Activated CD8-positive, alpha-beta T cell treated with anti-CD3 and anti-CD28 coated beads for 36 hours (primary cell): ENCODE data around the gene LIMS2. TPM values are rescaled to one million over a fixed set of nuclear protein-coding genes. Genes with fewer than 3 reads are reported as not detected.

Experiments
- ATAC-seq: fragments of 200-7000 bp; cut with Tn5 transposase; one replicate; pipeline ENCODE4 v1.10.0; 2021; ENCODE audit warnings: mild to moderate bottlenecking, moderate library complexity
- CTCF ChIA-PET: fragments of 350-600 bp; sonication (Branson Sonifier 250); formaldehyde crosslinking; loops from one replicate; lab custom pipeline; 2021; ENCODE audit warnings: antibody characterized with exemption; lab: Charles Lee
- POLR2A ChIA-PET: fragments of 350-600 bp; sonication (Branson Sonifier 250); formaldehyde crosslinking; loops from one replicate; lab custom pipeline; 2021; ENCODE audit warnings: antibody characterized with exemption; lab: Charles Lee
- DNase-seq: peaks from one replicate; pipeline ENCODE4 v3.0.0-alpha.2; 2020
- H3K27ac Mint-ChIP-seq: one replicate; pipeline ENCODE4 v1.8.0; 2021; ENCODE audit warnings: mild to moderate bottlenecking, mixed read lengths
- H3K27me3 Mint-ChIP-seq: one replicate; pipeline ENCODE4 v1.8.0; 2021; ENCODE audit warnings: mixed read lengths
- H3K36me3 Mint-ChIP-seq: one replicate; pipeline ENCODE4 v1.8.0; 2021; ENCODE audit warnings: low read depth, mixed read lengths
- H3K4me1 Mint-ChIP-seq: one replicate; pipeline ENCODE4 v1.8.0; 2021; ENCODE audit warnings: low read depth, mixed read lengths
- H3K4me3 Mint-ChIP-seq: one replicate; pipeline ENCODE4 v1.8.0; 2021; ENCODE audit warnings: mild to moderate bottlenecking, moderate library complexity, mixed read lengths
- H3K9me3 Mint-ChIP-seq: one replicate; pipeline ENCODE4 v1.8.0; 2021; ENCODE audit warnings: mixed read lengths
- intact Hi-C: fragments of 100-400 bp; cut with micrococcal nuclease; formaldehyde crosslinking; loops from one replicate; pipeline ENCODE4 v1.10.0; 2022
- total RNA-seq, 2 experiments: library from RNA; stranded (reverse); gene quantifications; one replicate each; pipeline ENCODE4 v1.2.3, GENCODE V29; 2021
- TF ChIP-seq, protein P1 (sequence below): fragments of 200-600 bp; IDR thresholded peaks from one replicate; pipeline ENCODE4 v1.8.0; 2022; ENCODE audit warnings: antibody characterized with exemption, mild to moderate bottlenecking

The LIMS2 gene
- total RNA-seq, 2 experiments from 2014 or later: 22.1 to 23.6 TPM

- intact Hi-C loops: no loop called here
- H3K36me3 Mint-ChIP-seq: peaks cover 42% of the 10 kb centered on the region
- peak; percentile 79 for ATAC-seq
- peak overlapping the region; percentile 88 for H3K4me3 Mint-ChIP-seq
- H3K27ac Mint-ChIP-seq: peak overlapping the region; percentile 93
- H3K4me1 Mint-ChIP-seq: peaks cover 34% of the 10 kb centered on the region
- CTCF ChIA-PET: interaction anchor here (0.9 to 2.6 kb wide), 5 partner anchors 9 to 111 kb away, joined by 3 to 12 read pairs (median 5); no protein-coding TSS in a partner anchor
- POLR2A ChIA-PET: interaction anchor here (0.7 to 1.7 kb wide), 11 partner anchors 12 to 186 kb away, joined by 3 to 9 read pairs (median 3); partner anchors contain the start of gene WDR33
- no peaks in the 10 kb centered on the region for H3K27me3 Mint-ChIP-seq
- no peaks in the 10 kb centered on the region for H3K9me3 Mint-ChIP-seq
- TF ChIP-seq, protein P1, sequence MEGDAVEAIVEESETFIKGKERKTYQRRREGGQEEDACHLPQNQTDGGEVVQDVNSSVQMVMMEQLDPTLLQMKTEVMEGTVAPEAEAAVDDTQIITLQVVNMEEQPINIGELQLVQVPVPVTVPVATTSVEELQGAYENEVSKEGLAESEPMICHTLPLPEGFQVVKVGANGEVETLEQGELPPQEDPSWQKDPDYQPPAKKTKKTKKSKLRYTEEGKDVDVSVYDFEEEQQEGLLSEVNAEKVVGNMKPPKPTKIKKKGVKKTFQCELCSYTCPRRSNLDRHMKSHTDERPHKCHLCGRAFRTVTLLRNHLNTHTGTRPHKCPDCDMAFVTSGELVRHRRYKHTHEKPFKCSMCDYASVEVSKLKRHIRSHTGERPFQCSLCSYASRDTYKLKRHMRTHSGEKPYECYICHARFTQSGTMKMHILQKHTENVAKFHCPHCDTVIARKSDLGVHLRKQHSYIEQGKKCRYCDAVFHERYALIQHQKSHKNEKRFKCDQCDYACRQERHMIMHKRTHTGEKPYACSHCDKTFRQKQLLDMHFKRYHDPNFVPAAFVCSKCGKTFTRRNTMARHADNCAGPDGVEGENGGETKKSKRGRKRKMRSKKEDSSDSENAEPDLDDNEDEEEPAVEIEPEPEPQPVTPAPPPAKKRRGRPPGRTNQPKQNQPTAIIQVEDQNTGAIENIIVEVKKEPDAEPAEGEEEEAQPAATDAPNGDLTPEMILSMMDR: peak; percentile 29
- peak; percentile 83 for DNase-seq
These were observed 26.5 kb upstream of the LIMS2 start for GRCh38 chr2:127701651-127702394.

DNA sequence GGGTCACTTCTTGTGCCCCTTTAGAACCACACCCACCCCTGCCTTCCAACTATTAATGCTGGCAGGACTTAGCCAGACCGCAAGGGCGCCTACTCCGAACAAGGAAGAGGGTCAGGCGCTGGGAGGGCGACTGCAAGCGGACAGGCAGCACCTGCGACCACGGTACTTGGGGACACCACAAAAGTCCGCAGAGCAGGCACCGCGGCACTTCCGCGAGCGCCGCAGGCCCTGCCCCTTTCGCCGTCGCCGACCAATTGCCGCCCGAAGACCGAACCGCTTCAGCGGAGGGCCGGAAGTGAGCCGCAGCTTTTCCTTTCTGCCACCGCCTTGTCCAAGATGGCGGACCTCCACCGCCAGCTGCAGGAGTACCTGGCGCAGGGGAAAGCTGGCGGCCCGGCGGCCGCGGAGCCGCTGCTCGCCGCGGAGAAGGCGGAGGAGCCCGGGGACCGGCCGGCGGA is 25.9 kb upstream of the LIMS2 start, which contains the start of gene SFT2D3:
TSS of gene SFT2D3 (plus strand) at position 305 of the 458 bp plus-strand sequence. CDS start at position 337, 32 bp downstream.
- intact Hi-C loops: no loop called here
- H3K36me3 Mint-ChIP-seq: peaks cover 37% of the 10 kb centered on the region
- peak within 1 kb of the TSS; percentile 88 for H3K4me3 Mint-ChIP-seq
- H3K27ac Mint-ChIP-seq: peak within 1 kb of the TSS; percentile 95
- H3K9me3 Mint-ChIP-seq: no peaks in the 10 kb centered on the region
- POLR2A ChIA-PET: interaction anchor here (0.8 to 1.7 kb wide), 6 partner anchors 13 to 186 kb away, joined by 3 to 9 read pairs (median 4); partner anchors contain the start of gene WDR33
- peaks cover 34% of the 10 kb centered on the region for H3K4me1 Mint-ChIP-seq
- TF ChIP-seq, protein P1: no peak
- ATAC-seq (peak; percentile 87), DNase-seq (peak; percentile 92)
- H3K27me3 Mint-ChIP-seq: no peaks in the 10 kb centered on the region
- CTCF ChIA-PET: interaction anchor here (1.5 to 1.7 kb wide), 2 partner anchors 10 to 110 kb away, joined by 4 to 12 read pairs; no protein-coding TSS in a partner anchor

GRCh38 chr2:127700527-127701192 is 25.3 kb upstream of the LIMS2 start:
- Mint-ChIP-seq H3K36me3 (peaks cover 35% of the 10 kb centered on the region), H3K4me1 (peaks cover 34% of the 10 kb centered on the region), H3K27me3 (no peaks in the 10 kb centered on the region), H3K9me3 (no peaks in the 10 kb centered on the region), H3K4me3 (peak overlapping the region; percentile 87), H3K27ac (peak overlapping the region; percentile 95)
- intact Hi-C loops: no loop called here
- TF ChIP-seq, protein P1: no peak
- POLR2A ChIA-PET: interaction anchor here (0.7 to 1.7 kb wide), 4 partner anchors 15 to 110 kb away, joined by 3 to 9 read pairs (median 4); partner anchors contain the start of gene WDR33
- ATAC-seq (peak; percentile 18), DNase-seq (peak; percentile 42)
- CTCF ChIA-PET: no interaction called here

- POLR2A ChIA-PET: no interaction called here
- no peaks in the 10 kb centered on the region for H3K27me3 Mint-ChIP-seq
- intact Hi-C loops: no loop called here
- no peak overlapping the region for H3K4me3 Mint-ChIP-seq
- H3K36me3 Mint-ChIP-seq: peaks cover 20% of the 10 kb centered on the region
- ATAC-seq (no peak), DNase-seq (no peak)
- peaks cover 19% of the 10 kb centered on the region for H3K4me1 Mint-ChIP-seq
- TF ChIP-seq, protein P1: no peak
- CTCF ChIA-PET: interaction anchor here (5.6 kb wide), 1 partner anchor 108 kb away, joined by 33 read pairs; no protein-coding TSS in a partner anchor
- no peak overlapping the region for H3K27ac Mint-ChIP-seq
- no peaks in the 10 kb centered on the region for H3K9me3 Mint-ChIP-seq
These were observed 23.4 kb upstream of the LIMS2 start for GRCh38 chr2:127698553-127699355.
